DND-41 (cell line): ENCODE data around the gene GPC1.

Source experiments
- EZH2 ChIP-seq: IDR thresholded peaks from 3 replicates; pipeline ENCODE4 v1.6.1; 2012; ENCODE audit warnings: borderline replicate concordance, low read depth, mild to moderate bottlenecking, moderate library complexity, low read length, inconsistent platforms; ENCODE audit not compliant: severe bottlenecking
- TF ChIP-seq, protein P1 (sequence below): IDR thresholded peaks from 2 replicates; pipeline ENCODE4 v1.5.1; 2012; ENCODE audit warnings: borderline replicate concordance, low read length, moderate library complexity, mild to moderate bottlenecking; ENCODE audit not compliant: poor library complexity, severe bottlenecking; ENCODE audit errors: extremely low read depth

DNA sequence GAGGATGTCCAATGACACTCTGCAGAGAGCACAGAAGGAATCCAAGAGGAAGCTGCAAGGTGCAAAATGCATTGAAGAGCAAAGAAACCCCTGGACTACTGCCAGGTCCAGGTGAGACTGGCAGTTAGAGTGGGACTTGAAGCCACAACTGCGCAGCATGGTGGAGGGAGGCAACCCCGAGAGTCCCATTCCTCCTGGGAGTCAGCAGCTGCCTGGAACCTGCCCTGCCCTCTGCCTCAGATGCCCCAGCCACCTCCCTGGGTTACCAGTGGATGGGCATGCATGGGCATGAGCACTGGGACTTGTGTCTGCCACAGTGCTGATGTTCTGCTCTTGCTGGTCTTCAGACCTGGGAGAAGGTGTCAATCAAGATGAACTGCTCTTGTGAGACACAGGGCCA, 79.2 kb downstream of the GPC1 start:
- TF ChIP-seq, protein P1, sequence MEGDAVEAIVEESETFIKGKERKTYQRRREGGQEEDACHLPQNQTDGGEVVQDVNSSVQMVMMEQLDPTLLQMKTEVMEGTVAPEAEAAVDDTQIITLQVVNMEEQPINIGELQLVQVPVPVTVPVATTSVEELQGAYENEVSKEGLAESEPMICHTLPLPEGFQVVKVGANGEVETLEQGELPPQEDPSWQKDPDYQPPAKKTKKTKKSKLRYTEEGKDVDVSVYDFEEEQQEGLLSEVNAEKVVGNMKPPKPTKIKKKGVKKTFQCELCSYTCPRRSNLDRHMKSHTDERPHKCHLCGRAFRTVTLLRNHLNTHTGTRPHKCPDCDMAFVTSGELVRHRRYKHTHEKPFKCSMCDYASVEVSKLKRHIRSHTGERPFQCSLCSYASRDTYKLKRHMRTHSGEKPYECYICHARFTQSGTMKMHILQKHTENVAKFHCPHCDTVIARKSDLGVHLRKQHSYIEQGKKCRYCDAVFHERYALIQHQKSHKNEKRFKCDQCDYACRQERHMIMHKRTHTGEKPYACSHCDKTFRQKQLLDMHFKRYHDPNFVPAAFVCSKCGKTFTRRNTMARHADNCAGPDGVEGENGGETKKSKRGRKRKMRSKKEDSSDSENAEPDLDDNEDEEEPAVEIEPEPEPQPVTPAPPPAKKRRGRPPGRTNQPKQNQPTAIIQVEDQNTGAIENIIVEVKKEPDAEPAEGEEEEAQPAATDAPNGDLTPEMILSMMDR = no peak
- no peak for TF ChIP-seq EZH2
